ENCODE data around the gene INCA1.

INCA1 gene

DNA sequence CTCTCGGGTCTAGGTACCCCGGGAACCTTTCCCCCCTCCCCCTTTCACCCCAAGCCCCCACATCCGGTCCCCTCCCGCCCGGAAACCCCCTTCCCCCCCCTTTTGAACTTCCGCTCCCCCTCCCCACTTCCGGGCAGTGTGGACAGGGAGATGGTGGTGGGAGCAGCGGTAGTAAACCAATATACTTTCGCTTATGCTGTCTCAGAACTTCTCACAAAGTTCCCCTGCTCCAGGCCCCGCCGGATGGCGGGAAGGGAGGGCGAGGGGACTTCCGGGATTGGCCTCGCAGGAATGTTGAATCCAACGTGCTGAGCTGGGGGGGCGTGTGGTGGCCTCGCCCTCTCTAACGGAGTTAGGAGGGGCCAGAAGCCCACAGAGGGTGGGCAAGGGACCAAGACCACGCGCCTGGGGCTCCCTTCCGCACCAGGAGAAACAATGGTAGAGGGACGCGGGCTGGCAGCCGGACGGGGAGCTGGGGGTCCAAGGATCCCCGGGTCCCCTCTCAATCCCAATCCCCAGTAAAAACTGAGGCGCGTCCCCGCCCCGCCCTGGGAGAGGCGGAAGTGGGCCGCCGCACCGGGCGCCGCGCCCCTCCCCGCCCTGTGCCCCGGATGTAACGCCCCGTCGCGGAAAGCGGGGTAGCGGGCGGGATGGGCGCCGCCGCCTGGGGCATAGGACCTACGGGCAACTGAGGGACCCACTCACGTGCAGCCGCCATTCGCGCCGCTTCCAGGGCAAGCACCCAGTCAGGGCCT, 49.7 kb downstream of the INCA1 start:
- peak; percentile 19 for DNase-seq

DNA sequence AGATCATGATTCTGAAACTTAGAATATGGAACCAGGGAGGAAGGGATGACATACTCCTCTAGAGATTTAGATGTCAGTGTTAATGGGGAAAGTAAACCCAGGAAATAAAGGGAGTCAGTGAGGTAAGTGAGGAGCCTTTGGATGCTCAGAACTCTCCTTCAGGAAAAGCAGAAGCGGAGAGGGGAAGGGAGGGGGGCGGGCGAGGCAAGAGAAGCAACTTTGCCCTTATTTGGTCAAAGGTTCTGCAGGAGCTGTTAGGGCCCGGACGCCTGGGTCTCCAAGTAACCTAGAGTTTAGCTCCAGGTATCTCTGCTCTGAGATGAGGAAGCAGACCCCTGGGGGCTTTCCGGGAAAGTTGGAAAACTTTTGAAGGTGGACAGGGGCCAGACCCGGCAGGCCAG, 50.3 kb downstream of the INCA1 start:
- no peak for DNase-seq

DNA sequence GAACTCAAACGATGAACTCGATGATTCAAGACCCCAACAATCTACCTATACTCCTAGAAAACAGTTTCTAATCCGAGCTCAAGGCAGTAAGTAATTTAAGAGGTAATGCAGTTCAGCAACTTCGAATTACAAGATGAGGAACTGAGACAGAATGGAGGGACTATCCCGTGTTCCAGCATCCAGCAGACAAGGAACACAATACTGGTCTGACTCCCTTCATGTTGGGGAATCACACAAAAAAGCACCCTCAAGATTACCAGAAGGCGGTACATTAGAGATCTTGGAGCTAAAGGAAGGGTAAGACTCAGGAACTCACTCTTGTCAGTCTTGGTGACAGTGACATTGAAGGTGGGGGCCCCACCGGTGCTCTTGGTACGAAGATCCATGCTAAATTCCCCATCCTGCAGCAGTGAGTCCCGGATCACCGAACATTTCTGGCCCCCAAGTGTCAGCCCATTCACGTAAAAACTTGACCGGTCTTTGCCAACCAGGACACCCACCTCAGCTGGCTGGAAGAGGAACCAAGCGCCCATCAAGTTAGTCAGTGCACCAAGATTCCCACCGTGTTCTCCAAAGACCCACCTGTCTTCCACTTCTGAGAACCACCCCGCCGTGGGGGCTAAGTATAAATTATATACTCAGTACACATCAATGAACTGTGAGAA, 50.9 kb downstream of the INCA1 start:
- DNase-seq: no peak

DNA sequence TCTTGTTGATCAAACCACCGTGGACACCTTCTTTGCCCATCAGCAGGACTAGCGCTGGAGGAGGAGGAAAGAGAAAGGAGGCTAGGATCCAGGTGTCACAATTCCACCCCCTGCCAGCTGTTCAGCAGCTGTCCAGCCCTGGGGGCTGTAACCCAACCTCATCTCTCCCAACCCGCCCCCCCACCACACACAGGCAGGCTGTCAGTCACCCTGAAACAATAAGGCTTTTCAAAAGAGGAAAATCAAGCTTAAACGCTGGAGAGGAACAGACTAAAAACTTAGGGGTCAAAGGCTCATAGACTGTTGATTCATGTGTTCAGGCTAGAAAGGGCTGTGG, 51.4 kb downstream of the INCA1 start:
- DNase-seq: no peak

DNA sequence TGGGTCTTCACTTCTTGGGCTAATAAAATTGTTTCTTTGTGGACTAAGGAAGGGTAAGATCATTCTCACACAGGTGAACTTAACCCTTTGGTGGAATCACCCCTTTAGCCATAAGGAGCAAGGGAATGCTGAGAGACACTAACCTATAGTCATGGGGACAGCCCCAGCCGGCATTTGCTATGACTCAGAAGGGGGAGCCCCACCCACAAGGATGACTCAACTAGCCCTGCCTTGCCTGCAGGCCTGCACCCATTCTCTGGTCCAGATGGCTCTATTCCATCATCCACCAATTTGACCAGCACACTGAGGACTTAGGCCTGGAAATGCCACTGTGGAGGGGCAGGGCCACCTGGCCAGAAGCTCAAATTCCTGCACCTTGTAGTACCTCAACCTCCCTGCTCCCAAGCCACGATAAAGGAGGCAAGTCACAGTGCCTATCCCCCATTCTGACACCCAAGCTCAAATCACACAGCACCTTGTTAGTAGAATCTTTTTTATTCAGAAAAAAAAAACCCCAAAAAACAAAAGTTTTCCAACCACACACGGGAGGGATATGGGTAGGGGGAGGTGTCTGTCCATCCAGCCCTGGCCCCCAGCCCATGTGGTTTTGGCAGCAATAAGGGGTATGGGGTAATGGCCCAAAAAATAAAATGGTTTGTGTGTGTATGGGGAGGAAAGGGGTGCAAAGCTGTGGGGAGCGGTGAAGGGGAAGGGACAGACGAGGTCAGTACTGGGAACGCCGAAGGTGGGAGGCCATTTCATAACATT, 52.0 kb downstream of the INCA1 start:
- DNase-seq: no peak

DNA sequence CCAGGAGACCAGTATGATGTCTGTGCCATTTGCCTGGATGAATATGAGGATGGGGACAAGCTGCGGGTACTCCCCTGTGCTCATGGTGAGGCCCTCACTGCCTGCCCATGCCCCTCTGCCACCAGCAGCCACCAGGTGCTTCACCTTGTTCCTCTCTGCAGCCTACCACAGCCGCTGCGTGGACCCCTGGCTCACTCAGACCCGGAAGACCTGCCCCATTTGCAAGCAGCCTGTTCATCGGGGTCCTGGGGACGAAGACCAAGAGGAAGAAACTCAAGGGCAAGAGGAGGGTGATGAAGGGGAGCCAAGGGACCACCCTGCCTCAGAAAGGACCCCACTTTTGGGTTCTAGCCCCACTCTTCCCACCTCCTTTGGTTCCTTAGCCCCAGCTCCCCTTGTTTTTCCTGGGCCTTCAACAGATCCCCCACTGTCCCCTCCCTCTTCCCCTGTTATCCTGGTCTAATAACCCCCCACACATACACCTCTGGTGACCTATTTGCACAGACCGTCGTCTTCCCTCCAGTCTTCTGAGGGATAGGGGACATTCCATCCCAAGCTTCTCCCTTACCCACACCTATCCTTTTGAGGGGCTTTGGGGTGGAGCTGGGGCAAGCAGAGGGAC, 52.7 kb downstream of the INCA1 start:
- no peak for DNase-seq

DNA sequence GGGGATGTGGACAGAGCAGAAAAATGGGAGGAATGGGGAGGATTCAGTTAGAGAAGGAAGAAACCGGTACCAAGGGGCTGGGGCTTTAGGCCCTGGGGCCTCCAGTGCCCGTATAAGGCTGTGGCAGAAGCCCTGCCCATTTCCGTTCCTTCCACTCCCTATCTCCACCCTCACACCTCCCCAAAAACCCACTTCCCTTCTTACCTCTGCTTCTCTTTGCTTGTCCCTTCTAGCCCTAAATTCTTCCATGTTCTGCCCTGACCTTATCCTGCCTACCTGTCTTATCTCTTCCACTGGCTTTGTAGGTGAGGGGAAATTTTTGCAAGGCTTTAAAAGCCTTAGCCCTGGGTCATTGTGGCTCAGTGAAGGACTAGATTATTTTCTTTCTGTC, 53.2 kb downstream of the INCA1 start:
- no peak for DNase-seq

DNA sequence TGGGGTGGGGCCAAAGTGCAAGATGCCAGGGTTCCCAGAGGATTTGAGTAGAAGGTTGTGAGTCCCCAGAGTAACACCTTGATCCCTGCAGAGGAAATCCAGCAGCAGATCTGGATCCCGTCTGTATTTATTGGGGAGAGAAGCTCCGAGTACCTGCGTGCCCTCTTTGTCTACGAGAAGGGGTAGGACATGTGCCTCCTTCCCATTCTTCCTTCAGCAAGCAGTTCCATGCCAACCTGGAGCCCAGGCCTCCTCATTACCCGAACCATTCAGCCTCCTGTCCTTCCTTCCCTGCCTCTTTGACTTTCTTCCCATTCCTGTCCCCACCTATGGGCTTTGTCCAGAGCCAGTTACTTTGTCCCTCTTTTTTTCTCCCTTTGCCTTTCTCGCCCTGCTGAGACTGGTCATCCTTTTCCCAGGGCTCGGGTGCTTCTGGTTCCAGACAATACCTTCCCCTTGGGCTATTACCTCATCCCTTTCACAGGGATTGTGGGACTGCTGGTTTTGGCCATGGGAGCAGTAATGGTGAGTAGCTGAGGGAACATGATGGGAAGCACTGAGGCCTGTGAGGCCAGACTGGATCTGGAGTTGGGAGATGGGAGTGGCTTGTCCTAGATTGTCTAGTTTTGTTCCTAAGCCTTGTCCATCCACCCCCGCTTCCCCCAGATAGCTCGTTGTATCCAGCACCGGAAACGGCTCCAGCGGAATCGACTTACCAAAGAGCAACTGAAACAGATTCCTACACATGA, 54.4 kb downstream of the INCA1 start:
- no peak for DNase-seq

DNA sequence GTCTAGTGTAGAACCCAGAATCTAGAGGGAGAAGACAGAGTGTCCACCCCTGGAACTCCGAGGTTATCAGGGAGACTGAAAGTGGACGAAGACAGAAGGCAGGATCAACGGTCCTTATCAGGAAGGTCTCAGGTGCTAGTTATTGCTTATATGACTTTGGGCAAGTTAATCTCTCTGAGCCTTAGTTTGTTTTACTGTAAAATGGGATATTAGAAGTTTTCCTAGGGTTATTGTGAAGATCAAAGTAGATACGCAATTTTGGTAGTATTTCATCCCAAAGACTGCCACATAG, 56.1 kb downstream of the INCA1 start:
- DNase-seq: no peak

DNA sequence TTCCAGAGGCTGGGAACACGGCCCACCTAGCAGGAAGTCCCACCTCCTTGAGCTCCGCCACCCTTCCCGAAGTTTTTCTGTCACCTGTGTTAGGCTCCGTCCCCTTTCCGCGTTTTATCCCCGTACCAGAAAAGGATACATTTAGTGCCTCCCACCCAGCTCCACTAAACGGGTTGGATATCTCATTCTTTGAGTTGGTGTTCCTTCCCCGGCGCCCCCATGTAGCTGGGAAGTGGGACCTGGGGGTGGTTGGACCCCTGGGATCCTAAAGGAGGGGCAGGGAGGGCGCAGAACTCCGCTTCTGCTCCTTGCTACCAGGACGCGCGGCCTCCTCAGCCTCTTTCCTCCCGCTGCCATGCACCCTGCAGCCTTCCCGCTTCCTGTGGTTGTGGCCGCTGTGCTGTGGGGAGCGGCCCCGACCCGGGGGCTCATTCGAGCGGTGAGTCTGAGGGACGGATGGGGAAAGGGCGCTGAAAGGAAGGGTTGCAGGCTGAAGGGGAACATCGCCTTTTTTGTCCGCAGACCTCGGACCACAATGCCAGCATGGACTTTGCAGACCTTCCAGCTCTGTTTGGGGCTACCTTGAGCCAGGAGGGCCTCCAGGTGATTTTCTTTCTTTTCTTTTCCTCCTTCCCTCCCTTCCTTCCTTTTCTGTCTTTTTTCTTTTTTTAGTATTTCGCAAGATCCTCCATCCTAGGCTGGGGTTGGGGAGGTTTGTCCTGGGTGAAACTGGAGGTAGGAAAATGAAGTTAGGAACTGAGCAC, 56.6 kb downstream of the INCA1 start:
- no peak for DNase-seq

DNA sequence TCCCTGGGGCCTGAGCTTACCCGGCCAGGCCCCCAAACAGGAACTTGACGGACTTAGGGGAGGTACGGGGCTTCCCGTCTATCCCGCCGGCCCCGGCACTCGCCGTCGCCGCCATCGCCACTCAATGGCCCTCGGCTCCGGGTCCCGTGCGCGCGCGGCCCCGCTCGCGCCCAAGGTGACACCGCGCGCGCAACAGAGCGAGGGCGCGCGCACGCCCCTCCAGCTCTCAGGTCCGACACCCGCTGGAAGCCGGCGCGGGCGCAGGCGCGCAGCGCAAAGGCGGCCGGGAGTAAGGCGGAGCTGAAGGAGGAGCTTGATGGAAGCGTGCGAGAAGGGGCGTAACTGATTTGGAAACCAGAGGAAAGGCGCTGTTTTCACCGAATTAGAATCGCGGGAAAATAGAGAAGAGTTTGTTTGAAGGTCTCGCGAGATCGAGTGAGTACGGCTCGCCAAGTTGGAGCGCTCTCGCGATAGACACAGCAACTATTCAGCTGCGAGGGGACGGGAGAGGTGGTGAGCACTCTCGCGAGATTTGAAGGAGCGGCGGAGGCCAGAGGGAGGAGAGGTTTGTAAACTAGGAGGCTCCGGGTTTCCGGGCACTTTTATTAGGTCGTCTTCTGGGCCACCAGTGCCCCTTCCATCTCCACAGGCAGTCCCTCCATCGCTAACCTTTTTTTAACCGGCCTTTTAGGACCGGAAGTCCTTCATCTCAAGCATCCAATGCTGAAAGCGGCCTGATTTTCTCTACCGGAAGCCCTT, 57.3 kb downstream of the INCA1 start, which contains the start of the genes RNF167 and SLC25A11:
RNF167 (plus strand) TSS at position 473 of the 759 bp plus-strand sequence. CDS start 642 bp downstream, outside the sequence.
SLC25A11 (minus strand) TSS at position 251 of the 759 bp plus-strand sequence; CDS start at position 115, 136 bp downstream.
- DNase-seq: peak; percentile 97

DNA sequence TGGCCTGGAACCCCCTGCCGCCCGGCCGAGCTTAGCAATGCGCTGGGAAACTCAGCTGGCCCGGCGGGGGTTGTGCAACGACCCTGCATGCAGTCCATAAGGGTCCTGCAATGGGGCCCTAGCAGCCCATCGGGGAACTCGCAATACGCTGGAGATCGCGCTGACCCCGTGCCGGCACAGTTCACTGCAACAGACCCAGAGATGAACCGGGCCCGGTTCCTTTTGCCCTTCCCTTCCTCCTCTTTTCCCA, 57.9 kb downstream of the INCA1 start:
- no peak for DNase-seq

DNA sequence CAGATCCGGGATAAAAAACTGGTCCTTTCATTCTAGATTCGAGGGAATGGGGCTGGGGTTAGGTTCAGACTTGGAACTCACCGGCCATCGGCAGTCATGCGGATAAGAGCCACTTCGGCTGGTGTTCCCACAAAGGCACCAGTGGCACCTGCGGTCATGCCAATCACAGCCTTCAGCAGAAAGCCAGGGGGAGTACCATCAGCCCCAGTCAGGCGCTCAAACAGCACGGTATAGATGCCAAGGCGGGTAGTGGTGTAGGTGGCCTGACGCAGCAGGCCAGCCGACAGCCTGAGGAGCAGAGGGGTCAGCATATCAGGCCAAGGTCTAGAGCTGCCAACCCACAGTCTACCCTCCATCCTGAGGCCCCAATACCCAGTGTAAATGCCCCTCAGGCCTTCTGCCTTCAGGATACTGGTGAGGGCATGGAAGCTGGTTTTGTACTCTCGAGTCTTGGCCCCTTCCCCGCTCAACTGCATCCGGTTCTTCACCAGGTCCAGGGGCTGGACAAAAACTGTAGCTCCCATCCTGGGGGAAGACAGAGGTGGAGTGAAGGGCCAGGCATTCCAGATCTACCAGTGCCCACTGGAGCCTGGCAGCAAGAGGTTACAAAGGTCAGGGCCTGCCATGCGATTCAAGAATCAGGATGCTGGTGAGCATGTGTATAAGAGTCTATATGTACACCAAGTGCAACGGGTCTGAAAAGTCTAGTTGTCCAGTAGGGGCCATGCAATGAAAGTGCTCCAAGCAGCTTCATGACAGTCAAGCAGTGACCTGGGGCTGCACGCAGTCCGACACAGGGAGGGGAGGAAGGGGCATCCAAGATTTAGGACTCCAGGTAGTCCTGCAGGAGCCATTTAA, 58.4 kb downstream of the INCA1 start:
- no peak for DNase-seq
